SK-N-MC (cell line): ENCODE data around the gene PCDH17.

Experiments
- EZH2 ChIP-seq: fragments of 200-600 bp; sonication (generic); IDR thresholded peaks from one replicate; pipeline ENCODE4 v1.6.1; 2017; ENCODE audit warnings: antibody characterized with exemption
- FOXP2 ChIP-seq: optimal IDR thresholded peaks from 2 replicates; pipeline ENCODE3; 2011; ENCODE audit warnings: mild to moderate bottlenecking, moderate library complexity; ENCODE audit not compliant: insufficient read depth; ENCODE audit errors: extremely low read length, control extremely low read depth
- POLR2AphosphoS5 ChIP-seq: IDR thresholded peaks from 2 replicates; pipeline ENCODE4 v1.6.1; 2012; ENCODE audit warnings: mild to moderate bottlenecking, low read depth, low read length, borderline replicate concordance

GRCh38 chr13:57638186-57638890 is 6.8 kb downstream of the PCDH17 start:
- no peak for TF ChIP-seq POLR2AphosphoS5
- no peak for TF ChIP-seq EZH2
- TF ChIP-seq FOXP2, result no peak
